HG02798 (cell line): ENCODE measurements around the gene ABHD12.
"Not testable (repeated sequence)": the region's sequence is repeated elsewhere in the genome, so short reads cannot be mapped to it uniquely, and the experiment has no call there.

Source experiments
- ATAC-seq: cut with Tn5 transposase; IDR thresholded peaks from one replicate; pipeline ENCODE4 v1.9.1; 2021; ENCODE audit warnings: mild to moderate bottlenecking; ENCODE audit not compliant: unreplicated experiment, poor library complexity

The ABHD12 gene

DNA sequence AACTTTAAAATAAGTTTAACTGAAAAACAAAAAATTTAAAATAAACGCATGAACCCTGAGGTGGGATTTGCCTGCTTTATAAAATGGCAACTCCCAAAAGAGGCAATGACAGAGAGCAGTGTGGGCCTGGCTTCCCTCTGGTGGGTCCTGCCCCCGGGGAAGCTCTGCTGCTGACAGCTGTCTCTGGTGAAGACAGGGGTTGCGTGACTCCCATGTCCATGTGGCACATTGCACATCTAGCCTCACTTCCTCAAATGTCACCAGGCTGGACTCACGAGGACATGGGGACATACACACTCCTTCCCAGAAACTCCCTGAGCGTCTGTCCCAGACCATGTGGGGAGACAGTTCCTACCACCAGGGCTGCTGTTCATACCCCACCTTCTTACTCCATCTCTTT, 66.2 kb downstream of the ABHD12 start:
- peak; percentile 32 for ATAC-seq

DNA sequence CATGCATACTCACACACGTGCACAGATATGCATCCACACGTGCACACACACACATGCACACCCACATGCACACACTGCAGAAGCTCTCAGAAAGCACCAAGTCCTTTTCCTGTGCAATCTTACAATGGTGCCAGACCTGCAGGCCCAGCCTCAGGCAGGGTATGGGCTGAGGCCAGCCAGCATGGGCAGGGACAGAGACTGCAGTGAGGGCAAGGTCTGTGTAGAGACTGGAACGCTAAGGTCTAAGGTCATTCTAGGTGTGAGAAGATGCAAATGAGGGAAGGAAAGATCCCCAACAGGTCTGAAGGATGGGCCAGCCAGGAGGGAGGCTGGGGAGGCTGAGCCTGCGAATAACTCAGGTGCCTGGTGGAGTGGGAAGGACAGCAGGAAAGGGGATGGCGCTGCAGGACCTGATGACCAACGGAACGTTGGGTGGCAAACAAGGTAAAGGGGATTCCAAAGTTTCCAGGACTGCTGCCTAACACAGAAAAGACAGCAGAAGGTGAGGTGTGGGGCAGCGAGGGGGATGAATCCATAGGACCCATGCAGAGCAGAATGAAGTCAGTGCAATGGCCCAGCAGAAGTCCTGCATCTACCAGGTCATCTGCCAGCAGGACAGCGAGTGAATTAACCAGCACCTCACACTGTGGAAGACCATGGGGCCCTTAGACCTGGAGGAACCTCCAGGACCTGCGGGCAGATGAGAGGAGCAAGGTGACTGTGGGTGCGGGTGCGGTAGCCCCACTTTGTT, 67.0 kb downstream of the ABHD12 start:
- no peak for ATAC-seq

DNA sequence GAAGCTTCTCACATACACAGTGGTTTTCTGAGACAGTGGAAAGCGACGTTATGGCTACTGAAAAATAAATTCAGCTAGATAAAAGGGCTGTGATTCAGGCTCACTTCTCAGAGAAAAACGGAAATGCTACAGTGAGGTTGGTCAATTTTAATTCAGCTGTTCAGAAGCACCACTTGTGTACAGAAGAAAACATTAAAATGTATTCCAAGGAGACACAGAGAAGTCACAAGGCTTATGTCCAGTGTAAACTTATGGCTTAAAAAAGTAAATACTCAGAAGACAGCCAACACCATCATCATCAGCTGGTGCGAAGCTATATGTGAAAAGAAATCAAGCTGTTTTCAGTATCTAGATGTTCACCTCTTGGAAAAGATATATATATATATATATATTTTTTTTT, 68.6 kb downstream of the ABHD12 start:
- ATAC-seq: no peak

DNA sequence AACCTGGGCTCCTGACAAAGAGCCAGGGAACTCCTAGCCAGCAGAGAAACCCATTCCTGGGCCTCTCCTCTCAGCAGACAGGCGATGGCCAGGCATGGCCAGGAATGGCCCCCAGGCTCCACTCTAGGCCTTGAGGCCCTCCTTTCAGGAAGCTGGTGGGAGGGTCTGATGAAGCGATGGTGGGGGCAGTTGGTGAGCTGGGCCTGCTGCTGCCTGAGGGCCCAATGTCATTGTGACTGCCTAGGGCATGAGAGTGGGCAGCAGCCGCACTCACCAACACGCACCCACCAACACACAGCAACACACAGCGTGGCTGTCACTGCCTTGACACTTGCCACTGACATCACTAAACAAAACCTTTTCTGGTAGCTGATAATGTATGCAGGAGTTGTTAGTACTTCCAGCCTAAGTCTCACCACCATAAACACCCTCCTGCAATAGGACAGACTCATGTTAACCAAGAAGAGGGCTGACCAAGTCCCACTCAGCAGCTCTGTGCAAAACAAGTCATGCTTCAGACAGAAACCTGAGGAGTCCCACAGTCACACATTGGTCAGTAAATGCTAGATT, 69.3 kb downstream of the ABHD12 start:
- no peak for ATAC-seq

DNA sequence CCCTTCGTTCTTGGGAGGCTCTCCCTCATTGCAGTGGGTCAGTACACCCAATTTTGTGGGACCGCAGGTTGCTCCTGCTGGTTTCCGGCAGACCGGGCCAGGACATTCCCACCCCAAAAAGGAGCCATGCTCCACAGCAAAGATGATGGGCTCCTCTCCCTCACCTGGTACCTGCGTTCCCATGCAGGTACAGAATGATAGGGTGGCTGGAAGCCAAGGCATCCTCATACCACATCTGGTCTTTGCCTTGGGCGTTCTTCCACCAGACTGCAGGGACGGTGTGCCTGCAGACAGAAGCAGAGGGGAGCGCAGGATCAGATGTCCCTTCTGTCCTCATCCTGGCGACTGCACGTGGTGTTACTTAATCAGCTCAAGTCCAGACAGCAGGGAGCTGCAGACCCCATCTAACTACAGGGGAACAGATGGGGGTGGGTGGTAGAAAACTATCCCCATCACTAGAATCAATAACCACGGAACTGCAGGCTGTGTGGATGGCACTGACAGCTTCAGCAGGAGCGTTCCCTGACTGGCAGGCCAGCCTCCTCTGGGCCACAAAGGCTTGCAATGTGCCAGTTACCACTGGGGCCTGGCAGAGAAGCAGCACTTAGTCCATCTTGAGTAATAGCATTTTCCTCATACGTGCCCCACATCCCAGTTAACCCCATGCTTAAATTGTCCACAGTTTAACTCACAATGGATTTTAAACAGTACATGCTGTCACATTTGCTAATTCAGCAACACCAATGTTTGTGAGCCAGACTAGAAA, 70.4 kb downstream of the ABHD12 start:
- ATAC-seq: no peak

DNA sequence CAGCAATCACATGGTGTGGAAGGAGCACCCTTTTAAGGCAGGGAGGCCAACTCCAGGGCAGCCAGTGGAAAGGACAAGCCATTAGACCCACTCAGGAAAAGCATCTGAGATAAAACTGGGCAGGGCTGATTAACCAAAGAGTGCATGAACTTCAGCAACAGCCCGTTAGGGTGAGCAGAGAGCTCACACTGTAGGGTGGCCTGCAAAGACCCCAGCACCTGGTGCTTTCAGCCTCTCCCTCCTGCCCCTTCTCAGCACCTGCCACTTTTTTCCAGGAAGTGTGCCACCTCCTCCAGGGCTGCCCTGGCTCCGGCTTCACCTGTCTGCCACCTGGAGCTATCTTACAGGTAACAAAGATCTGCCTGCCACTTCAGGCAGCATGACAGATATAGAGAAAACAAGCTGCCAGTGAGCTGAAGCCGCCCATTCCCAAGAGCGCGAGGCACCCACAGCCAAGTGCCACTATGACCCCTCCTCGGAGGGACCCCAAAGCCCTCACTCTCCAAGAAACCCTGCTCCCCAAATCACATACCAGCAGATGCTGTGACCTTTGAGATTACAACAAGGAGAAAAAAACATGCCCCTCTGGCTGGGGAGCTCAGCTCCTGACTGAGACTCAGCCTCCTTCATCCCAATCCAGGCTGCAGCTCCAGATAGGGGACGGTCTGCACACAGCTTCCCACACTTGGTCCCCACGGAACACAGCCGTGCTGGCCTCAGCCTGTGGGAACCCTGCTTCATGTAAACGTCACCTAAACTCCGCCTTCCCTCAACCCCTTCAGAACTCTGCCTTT, 71.2 kb downstream of the ABHD12 start:
- ATAC-seq: no peak

DNA sequence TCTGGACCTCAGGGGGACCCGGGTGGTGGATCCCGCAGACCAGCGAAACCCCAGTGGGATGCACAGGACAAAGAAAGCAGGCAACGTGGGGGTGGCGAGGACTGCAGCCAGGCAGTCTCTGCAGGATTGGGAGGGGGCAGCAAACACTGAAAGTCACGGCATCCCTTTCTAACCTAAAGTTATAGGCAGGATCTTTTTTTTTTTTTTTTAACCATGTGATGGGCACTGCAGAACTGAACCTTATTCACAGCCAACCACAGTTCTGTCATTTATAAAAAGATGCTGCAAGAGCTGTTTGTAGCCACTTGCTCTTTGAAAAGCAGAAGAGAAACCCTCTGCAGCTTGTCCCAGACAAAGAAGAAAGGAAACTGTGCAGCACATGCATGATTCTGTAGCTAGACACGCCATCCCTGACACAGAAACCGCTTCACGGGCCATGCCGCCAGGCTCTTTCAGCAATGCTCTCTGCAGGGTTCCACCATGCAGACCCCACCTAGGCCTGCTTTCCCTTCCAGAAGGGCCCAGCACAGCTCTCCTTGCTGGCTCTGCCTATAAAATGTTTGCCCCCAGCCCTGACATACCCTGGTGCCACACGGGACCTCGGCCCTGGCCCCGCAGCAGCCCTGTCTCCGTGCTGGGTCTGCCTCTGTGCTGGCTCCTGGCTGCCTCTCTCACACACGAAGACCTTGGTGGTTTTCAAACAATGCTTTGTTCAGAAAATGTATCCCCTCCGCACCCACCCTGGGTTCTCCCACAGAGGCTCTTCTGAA, 72.0 kb downstream of the ABHD12 start:
- peak; percentile 92 for ATAC-seq

DNA sequence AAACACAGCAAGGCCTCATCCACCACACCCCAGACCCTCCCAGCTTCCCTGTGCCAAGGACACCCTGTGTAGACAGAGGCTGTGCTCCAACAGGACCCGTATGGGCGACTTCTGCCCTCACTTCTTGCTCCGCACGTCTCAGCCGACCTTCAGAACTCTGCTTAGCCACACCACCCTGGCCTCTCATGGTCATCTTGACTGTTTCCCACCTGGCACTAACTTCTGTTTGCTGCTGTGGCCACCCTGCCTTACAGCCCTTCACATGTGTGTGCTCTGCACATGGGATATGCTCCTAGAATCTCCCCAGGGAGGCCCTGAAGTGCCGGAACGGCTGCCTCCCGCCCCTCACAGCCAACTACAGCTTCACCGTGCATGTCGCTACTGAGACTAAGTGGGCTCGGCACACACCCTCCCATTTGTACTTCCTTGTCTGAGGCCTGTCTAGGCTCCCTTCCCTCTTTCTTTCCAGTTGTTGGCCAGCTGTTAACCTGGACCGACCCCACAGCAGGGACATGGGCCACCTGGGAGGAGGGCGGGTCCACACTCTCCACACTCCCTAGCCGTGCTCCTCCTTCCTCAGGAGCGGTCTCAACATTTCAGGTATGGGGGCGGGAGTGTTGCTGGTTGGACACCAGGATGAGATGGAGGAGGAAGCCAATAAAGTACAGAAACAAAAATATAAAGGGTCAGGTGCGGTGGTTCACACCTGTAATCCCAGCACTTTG, 73.1 kb downstream of the ABHD12 start:
- ATAC-seq: no peak

DNA sequence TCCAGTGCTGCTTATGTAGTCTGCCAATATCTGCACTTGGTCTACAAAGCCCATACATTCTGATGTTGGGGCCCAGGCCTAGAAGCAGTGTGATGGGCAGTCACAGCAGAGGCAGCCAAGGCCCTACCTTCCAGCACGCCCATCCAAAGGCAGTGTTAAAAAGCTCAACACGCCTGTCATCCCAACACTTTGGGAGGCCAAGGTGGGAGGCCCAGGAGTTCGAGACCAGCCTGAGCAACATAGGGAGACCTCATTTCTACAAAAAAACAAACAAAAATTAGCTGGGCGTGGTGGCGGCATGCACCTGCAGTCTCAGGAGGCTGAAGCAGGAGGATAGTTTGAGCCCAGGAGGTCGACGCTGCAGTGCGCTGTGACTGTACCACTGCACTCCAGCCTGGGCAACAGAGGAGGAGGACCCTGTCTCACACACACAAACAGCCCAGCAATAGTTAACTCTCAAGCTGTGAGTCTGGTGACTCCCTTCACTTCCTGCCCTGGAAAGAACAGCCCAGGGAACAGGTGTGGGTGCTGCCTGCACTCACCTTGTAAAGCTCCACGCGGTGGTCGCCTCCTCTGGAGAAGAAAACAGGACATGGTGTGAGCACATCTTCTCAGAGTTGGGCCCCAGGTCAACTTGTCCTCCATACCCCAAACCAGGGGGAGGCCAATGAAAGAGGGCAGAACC, 74.0 kb downstream of the ABHD12 start:
- ATAC-seq: no peak

DNA sequence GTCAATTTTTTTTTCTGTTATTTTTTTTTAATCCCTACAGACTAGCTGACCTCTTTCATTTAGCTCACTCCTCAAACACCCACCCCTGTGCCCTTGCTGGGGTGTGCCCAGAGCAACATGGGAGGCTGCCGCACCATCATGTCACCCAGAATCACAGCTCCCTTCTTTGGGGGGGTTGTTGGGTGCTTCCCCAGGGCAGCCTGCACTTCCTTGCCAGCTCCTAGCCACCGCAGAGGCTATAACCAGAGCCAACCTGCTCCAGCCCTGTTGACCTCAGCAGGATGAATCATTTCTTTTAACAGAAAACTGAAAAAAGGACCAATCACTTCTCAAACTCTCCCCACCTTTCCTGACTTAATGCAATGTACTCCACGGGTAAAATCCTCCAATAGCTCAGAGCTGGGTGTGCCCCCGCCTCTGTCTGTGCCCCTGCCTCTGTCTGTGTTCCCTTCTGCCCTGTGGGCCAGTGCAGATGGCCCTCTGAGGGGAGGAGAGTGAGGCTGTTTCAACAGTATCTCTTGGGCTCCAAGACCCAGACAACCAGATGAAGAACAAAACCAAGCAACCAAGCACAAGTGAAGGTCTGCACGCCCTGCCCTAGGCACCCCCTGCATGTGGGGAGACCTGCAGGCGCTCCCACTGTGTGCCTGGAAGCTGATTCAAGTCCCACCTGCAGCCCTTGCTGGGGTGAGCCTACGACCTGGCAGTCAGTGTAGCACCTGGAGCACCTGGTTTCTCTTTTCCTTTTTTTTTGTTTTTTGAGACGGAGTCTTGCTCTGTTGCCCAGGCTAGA, 75.0 kb downstream of the ABHD12 start:
- ATAC-seq: no peak

DNA sequence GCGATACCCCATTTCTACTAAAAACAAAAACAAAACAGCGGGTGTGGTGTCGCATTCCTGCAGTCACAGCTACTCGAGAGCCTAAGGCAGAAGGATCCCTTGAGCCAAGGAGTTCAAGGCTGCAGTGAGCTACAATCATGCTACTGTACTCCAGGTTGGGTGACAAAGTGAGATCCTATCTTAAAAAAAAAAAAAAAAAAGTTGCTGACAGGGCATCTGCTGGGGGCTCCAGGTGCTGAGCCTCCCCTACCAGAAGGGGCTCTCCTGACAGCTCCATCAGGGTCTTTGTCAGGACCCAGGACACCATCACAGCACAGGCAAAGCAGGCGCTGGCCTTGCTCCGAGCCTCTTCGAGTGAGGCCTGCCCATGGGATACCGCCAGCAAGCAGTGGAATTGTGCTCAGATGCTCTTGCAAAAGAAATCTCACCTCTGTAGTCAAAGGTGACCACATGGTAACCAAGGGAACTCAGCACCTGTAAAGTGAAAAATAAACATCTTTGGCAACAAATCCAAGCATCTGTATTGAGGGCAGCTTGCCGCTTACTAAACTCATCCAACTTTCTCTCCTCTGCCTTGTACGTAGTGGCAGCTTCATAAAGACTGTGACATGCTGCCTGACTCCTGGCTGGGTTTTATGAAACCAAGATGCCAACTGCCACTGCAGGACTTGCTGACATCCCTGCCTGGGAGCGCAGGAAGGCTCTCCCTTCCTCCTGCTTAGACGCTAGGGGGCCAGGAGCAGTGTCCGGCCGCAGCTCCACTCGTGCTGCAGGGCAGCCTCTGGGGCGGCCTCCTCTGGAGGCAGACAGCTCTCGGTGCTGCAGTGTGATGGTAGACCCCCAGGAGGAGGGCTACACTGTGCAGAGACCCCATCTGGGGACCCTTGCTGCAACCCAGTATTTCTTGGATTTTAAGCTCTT, 75.9 kb downstream of the ABHD12 start:
- no peak for ATAC-seq

DNA sequence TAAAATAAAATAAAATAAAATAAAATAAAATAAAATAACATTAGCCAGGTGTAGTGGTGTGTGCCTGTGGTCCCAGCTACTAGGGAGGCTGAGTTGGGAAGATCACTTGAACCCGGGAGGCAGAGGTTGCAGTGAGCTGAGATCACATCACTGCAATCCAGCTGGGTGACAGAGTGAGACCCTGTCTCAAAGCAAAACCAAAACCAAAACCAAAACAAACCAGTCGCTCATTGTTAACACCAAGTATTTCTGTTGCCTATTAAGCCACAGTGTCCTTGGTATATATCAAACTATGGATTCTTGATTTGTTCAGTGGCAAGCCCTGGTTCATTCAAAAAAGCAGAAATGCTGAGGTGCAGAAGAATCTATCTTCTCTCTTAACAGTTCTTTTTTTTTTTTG, 77.0 kb downstream of the ABHD12 start:
- ATAC-seq: no peak

DNA sequence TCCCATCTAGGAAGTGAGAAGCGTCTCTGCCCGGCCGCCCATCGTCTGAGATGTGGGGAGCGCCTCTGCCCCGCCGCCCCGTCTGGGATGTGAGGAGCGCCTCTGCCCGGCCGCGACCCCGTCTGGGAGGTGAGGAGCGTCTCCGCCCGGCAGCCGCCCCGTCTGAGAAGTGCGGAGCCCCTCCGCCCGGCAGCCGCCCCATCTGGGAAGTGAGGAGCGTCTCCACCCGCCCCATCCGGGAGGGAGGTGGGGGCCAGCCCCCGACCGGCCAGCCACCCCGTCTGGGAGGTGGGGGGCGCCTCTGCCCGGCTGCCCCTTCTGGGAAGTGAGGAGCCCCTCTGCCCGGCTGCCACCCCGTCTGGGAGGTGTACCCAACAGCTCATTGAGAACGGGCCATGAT, 77.9 kb downstream of the ABHD12 start:
- not testable (repeated sequence) for ATAC-seq

DNA sequence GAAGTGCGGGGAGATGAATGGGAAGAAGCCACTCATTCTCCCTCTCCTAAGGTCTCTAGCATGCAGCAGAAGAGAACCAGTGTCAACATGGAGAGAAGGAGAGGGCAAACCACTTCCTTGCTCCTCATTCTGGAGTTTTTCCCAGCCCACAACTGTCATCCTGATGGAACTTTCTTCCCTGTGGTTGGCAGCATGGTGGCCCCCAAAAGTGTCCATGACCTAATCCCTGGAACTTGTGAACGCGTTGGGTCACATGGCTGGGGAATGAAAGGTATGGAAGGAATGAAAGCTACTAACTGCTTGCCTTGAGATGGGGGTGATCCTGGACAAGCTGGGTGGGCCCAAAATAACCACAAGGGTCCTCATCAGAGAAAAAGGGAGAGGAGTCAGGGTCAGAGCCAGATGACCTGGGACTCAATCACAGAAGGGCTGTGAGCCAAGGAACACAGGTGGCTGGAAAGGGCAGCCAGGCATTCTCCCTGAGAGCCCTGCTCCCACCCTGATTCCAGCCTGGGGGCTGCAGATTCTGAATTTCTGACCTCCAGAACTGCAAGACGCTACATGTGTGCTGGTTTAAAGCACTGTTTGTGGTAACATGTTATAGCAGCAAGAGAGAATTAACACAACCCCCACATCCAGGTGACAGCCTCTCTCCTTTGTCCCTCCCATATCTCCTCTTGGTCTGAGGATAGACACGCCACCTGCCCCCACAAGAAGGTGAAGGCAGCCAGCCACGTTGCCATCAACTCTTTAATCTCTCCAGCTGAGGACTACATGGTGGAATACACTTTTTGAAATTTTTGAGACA, 79.5 kb downstream of the ABHD12 start:
- ATAC-seq: no peak

DNA sequence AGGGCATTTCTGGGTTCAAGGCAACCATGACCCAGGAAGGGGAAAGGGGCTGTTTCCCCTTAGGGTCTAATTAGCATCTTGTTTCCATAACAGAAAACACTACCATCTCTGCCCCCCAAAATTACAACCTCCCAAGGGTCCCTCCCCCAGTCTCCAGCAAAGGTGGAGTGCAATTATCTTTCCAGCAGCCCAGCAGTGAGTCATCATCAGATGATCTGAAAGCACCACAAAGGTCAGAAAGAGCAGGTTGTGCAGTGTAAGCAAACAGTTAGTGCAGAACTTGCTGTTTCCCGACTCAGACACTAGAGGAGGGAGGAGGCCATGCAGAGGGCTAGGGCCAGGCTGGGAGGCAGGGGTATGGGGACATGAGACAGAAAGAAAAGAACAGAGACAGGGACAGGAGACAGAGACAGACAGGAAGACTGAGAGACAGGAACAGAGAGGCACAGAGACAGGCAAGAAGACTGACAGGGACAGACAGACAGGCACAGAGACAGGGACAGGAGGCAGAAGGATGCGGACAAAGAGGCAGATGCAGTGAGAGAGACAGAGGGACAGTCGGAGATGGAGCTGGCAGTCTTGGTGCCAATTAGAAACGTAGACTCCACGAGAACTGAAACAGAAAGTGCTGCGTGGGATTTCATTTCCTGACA, 80.2 kb downstream of the ABHD12 start:
- ATAC-seq: peak; percentile 91
